B cell (primary cell): Measurements from ENCODE around the gene PACSIN1.
"Not testable (repeated sequence)": the region's sequence is repeated elsewhere in the genome, so short reads cannot be mapped to it uniquely, and the experiment has no call there.

ENCODE experiments used
- EZH2 ChIP-seq: IDR thresholded peaks from 2 replicates; pipeline ENCODE4 v1.6.1; 2012; ENCODE audit warnings: borderline replicate concordance, low read depth, mild to moderate bottlenecking, moderate library complexity, low read length; ENCODE audit not compliant: insufficient read depth, poor library complexity, severe bottlenecking
- TF ChIP-seq, protein P1 (sequence below): fragments of 200-600 bp; IDR thresholded peaks from one replicate; pipeline ENCODE4 v1.8.0; 2022; ENCODE audit warnings: antibody characterized with exemption, mild to moderate bottlenecking

GRCh38 chr6:34483781-34484180 lies 17.9 kb downstream of the PACSIN1 start:
- TF ChIP-seq, protein P1, sequence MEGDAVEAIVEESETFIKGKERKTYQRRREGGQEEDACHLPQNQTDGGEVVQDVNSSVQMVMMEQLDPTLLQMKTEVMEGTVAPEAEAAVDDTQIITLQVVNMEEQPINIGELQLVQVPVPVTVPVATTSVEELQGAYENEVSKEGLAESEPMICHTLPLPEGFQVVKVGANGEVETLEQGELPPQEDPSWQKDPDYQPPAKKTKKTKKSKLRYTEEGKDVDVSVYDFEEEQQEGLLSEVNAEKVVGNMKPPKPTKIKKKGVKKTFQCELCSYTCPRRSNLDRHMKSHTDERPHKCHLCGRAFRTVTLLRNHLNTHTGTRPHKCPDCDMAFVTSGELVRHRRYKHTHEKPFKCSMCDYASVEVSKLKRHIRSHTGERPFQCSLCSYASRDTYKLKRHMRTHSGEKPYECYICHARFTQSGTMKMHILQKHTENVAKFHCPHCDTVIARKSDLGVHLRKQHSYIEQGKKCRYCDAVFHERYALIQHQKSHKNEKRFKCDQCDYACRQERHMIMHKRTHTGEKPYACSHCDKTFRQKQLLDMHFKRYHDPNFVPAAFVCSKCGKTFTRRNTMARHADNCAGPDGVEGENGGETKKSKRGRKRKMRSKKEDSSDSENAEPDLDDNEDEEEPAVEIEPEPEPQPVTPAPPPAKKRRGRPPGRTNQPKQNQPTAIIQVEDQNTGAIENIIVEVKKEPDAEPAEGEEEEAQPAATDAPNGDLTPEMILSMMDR = not testable (repeated sequence)
- not testable (repeated sequence) for TF ChIP-seq EZH2
